OCI-LY1 (cell line): Measurements from ENCODE around the gene ZBTB20.

Experiments used
- H2AFZ ChIP-seq: fragments of 200-600 bp; sonication (generic), shearing (Covaris generic); 2 replicates; pipeline ENCODE4 v1.6.0; 2014; ENCODE audit warnings: antibody characterized with exemption, mild to moderate bottlenecking, low read length
- H3F3A ChIP-seq: fragments of 200-600 bp; sonication (generic), shearing (Covaris generic); 2 replicates; pipeline ENCODE4 v1.6.0; 2014; ENCODE audit warnings: mild to moderate bottlenecking, antibody characterized with exemption, low read length, moderate library complexity; ENCODE audit not compliant: insufficient read depth
- H3K27ac ChIP-seq: fragments of 200-600 bp; sonication (generic); 2 replicates; pipeline ENCODE4 v1.5.1; 2014; ENCODE audit warnings: low read length, mixed run types, mild to moderate bottlenecking, low read depth; ENCODE audit not compliant: poor library complexity, severe bottlenecking
- H3K27me3 ChIP-seq: fragments of 200-600 bp; sonication (generic); 2 replicates; pipeline ENCODE4 v1.6.0; 2014; ENCODE audit warnings: antibody characterized with exemption, mild to moderate bottlenecking, low read length, moderate library complexity; ENCODE audit not compliant: insufficient read depth
- H3K36me3 ChIP-seq: fragments of 200-600 bp; sonication (generic); 2 replicates; pipeline ENCODE4 v1.6.1; 2014; ENCODE audit warnings: mild to moderate bottlenecking, antibody characterized with exemption, low read length, moderate library complexity, mixed read lengths; ENCODE audit not compliant: insufficient read depth
- H3K4me1 ChIP-seq: fragments of 200-600 bp; sonication (generic); 2 replicates; pipeline ENCODE4 v1.5.1; 2014; ENCODE audit warnings: mild to moderate bottlenecking, low read length, moderate library complexity; ENCODE audit not compliant: insufficient read depth, severe bottlenecking
- H3K4me2 ChIP-seq: fragments of 200-600 bp; sonication (generic), shearing (Covaris generic); 2 replicates; pipeline ENCODE4 v1.6.1; 2014; ENCODE audit warnings: low read length
- H3K4me3 ChIP-seq: fragments of 200-600 bp; sonication (generic); 2 replicates; pipeline ENCODE4 v1.5.1; 2014; ENCODE audit warnings: low read length, low read depth, mild to moderate bottlenecking, mixed read lengths; ENCODE audit not compliant: poor library complexity, severe bottlenecking
- H3K79me2 ChIP-seq: fragments of 200-600 bp; shearing (Covaris generic); 2 replicates; pipeline ENCODE4 v1.6.1; 2016; ENCODE audit warnings: mixed run types, low read length, mixed read lengths; ENCODE audit not compliant: insufficient read depth
- H3K9ac ChIP-seq: fragments of 200-600 bp; sonication (generic), shearing (Covaris generic); 2 replicates; pipeline ENCODE4 v1.6.1; 2014; ENCODE audit warnings: mild to moderate bottlenecking, low read length, mixed read lengths
- H3K9me2 ChIP-seq: fragments of 200-600 bp; sonication (generic), shearing (Covaris generic); 2 replicates; pipeline ENCODE4 v1.6.1; 2014; ENCODE audit warnings: low read depth, mild to moderate bottlenecking, low read length, mixed read lengths
- H3K9me3 ChIP-seq: fragments of 200-600 bp; shearing (Covaris generic); 2 replicates; pipeline ENCODE4 v1.6.1; 2014; ENCODE audit warnings: low read length, mixed read lengths
- H4K20me1 ChIP-seq: fragments of 200-600 bp; sonication (generic), shearing (Covaris generic); 2 replicates; pipeline ENCODE4 v1.6.0; 2016; ENCODE audit warnings: mild to moderate bottlenecking, low read length; ENCODE audit not compliant: insufficient read depth
- CTCF ChIP-seq: fragments of 200-600 bp; sonication (generic), shearing (Covaris generic); IDR thresholded peaks from 2 replicates; pipeline ENCODE4 v1.5.1; 2017; ENCODE audit warnings: mild to moderate bottlenecking, antibody characterized with exemption, low read length, moderate library complexity, mixed read lengths
- EZH2 ChIP-seq: fragments of 200-600 bp; sonication (generic), shearing (Covaris generic); IDR thresholded peaks from 2 replicates; pipeline ENCODE4 v1.8.0; 2017; ENCODE audit warnings: borderline replicate concordance, mixed run types, mild to moderate bottlenecking, antibody characterized with exemption, low read length, moderate library complexity, mixed read lengths

Gene ZBTB20

GRCh38 chr3:114447950-114448479 is 699.1 kb downstream of the ZBTB20 start:
- H3K4me1 ChIP-seq, result no peaks in the 10 kb centered on the region
- H3K36me3 ChIP-seq, result no peaks in the 10 kb centered on the region
- H3K27me3 ChIP-seq, result no peaks in the 10 kb centered on the region
- H3F3A ChIP-seq, result no peaks in the 10 kb centered on the region
- H3K9ac ChIP-seq, result no peak overlapping the region
- no peaks in the 10 kb centered on the region for H3K9me3 ChIP-seq
- no peak overlapping the region for H3K27ac ChIP-seq
- no peak overlapping the region for H3K4me3 ChIP-seq
- H3K4me2 ChIP-seq, result no peak overlapping the region
- H4K20me1 ChIP-seq, result no peaks in the 10 kb centered on the region
- H3K79me2 ChIP-seq, result no peaks in the 10 kb centered on the region
- TF ChIP-seq EZH2 (no peak), CTCF (no peak)
- no peaks in the 10 kb centered on the region for H3K9me2 ChIP-seq
- no peak overlapping the region for H2AFZ ChIP-seq

- H3K79me2 ChIP-seq, result no peaks in the 10 kb centered on the region
- no peak overlapping the region for H3K4me2 ChIP-seq
- no peaks in the 10 kb centered on the region for H3K27me3 ChIP-seq
- no peak overlapping the region for H2AFZ ChIP-seq
- H3K36me3 ChIP-seq, result no peaks in the 10 kb centered on the region
- no peaks in the 10 kb centered on the region for H3K9me2 ChIP-seq
- no peaks in the 10 kb centered on the region for H4K20me1 ChIP-seq
- no peaks in the 10 kb centered on the region for H3F3A ChIP-seq
- no peak overlapping the region for H3K9ac ChIP-seq
- H3K9me3 ChIP-seq, result no peaks in the 10 kb centered on the region
- H3K27ac ChIP-seq, result no peak overlapping the region
- TF ChIP-seq CTCF (no peak), EZH2 (no peak)
- H3K4me1 ChIP-seq, result no peaks in the 10 kb centered on the region
- no peak overlapping the region for H3K4me3 ChIP-seq
These were observed 699.5 kb downstream of the ZBTB20 start for GRCh38 chr3:114447545-114447944.

- Histone ChIP-seq H3K4me3 (no peak overlapping the region), H3K27me3 (no peaks in the 10 kb centered on the region), H3K4me1 (no peaks in the 10 kb centered on the region), H3K9me2 (no peaks in the 10 kb centered on the region), H3F3A (no peaks in the 10 kb centered on the region), H3K9ac (no peak overlapping the region), H3K27ac (no peak overlapping the region), H4K20me1 (no peaks in the 10 kb centered on the region), H3K79me2 (no peaks in the 10 kb centered on the region), H3K9me3 (no peaks in the 10 kb centered on the region), H2AFZ (no peak overlapping the region), H3K4me2 (no peak overlapping the region), H3K36me3 (no peaks in the 10 kb centered on the region)
- no peak for TF ChIP-seq CTCF
- TF ChIP-seq EZH2, result no peak
These were observed 700.5 kb downstream of the ZBTB20 start for GRCh38 chr3:114446600-114446999.
